Stimulated activated CD4-positive, alpha-beta T cell treated with anti-CD3 and anti-CD28 coated beads, TNF-alpha, amount 100 ng/mL, for 48 hours (primary cell): ENCODE results near the gene CX3CR1.

Experiments
- DNase-seq, 3 donors: peaks; one replicate each; pipeline ENCODE4 v3.0.0-alpha.2; 2020; ENCODE audit warnings: low read depth in 3 of 3

Gene CX3CR1

GRCh38 chr3:39222939-39223338 is 56.9 kb downstream of the CX3CR1 start:
- DNase-seq: no peak

GRCh38 chr3:39222462-39222861 is 57.4 kb downstream of the CX3CR1 start:
- no peak for DNase-seq

- no peak for DNase-seq
Observed at GRCh38 chr3:39221141-39221530, 58.7 kb downstream of the CX3CR1 start.

- DNase-seq: no peak
Observed at GRCh38 chr3:39220407-39221140, 59.3 kb downstream of the CX3CR1 start.

- no peak for DNase-seq
Observed at GRCh38 chr3:39219702-39220101, 60.1 kb downstream of the CX3CR1 start.

- DNase-seq: no peak
Observed at GRCh38 chr3:39216176-39216790, 63.6 kb downstream of the CX3CR1 start.

GRCh38 chr3:39213613-39214012 is 66.2 kb downstream of the CX3CR1 start:
- no peak for DNase-seq
